Renal cortex interstitium (tissue), 11 donors: ENCODE results near the gene GRIP2. TPM values are rescaled to one million over a fixed set of nuclear protein-coding genes. Genes with fewer than 3 reads are reported as not detected.
"Not testable (repeated sequence)": the region's sequence is repeated elsewhere in the genome, so short reads cannot be mapped to it uniquely, and the experiment has no call there.

ENCODE experiments used
- DNase-seq, 11 donors: peaks; one replicate each; pipeline ENCODE4 v3.0.0-alpha.2; 2013; ENCODE audit warnings: low read depth in 9 of 11, low spot score in 4 of 11; ENCODE audit errors: extremely low read depth in 1 of 11
- polyA plus RNA-seq, 3 donors: library from polyadenylated mRNA; unstranded; fragments of 120-200 nt; gene quantifications; one replicate each; pipeline ENCODE4 v1.2.1, GENCODE V29; 2013; ENCODE audit not compliant: insufficient read length in 3 of 3

GRIP2 gene
- polyA plus RNA-seq, 3 donors = 1.2 to 2.2 (median 1.2) TPM

- DNase-seq = no peak
Observed at GRCh38 chr3:14525685-14526631, 14.2 kb downstream of the GRIP2 start.

- DNase-seq = no peak
Observed at GRCh38 chr3:14524920-14525660, 15.1 kb downstream of the GRIP2 start.

GRCh38 chr3:14524311-14524711, 15.8 kb downstream of the GRIP2 start:
- no peak for DNase-seq

- no peak for DNase-seq
Observed at GRCh38 chr3:14523792-14524191, 16.4 kb downstream of the GRIP2 start.

- no peak for DNase-seq
Observed at GRCh38 chr3:14522768-14523167, 17.4 kb downstream of the GRIP2 start.

GRCh38 chr3:14522129-14522691, 17.9 kb downstream of the GRIP2 start:
- DNase-seq = no peak

GRCh38 chr3:14521611-14522010, 18.5 kb downstream of the GRIP2 start:
- no peak for DNase-seq

GRCh38 chr3:14520967-14521366, 19.2 kb downstream of the GRIP2 start:
- no peak for DNase-seq

- DNase-seq = no peak
Observed at GRCh38 chr3:14520149-14520548, 20.0 kb downstream of the GRIP2 start.

GRCh38 chr3:14519406-14519805, 20.7 kb downstream of the GRIP2 start:
- DNase-seq = no peak

- DNase-seq = no peak
Observed at GRCh38 chr3:14518893-14519292, 21.2 kb downstream of the GRIP2 start.

- no peak for DNase-seq
Observed at GRCh38 chr3:14518432-14518802, 21.7 kb downstream of the GRIP2 start.

- no peak for DNase-seq
Observed at GRCh38 chr3:14517601-14518431, 22.3 kb downstream of the GRIP2 start.

- DNase-seq = no peak
Observed at GRCh38 chr3:14516738-14517345, 23.3 kb downstream of the GRIP2 start.

GRCh38 chr3:14515526-14515925, 24.6 kb downstream of the GRIP2 start:
- DNase-seq = not testable (repeated sequence)

GRCh38 chr3:14514323-14514720, 25.8 kb downstream of the GRIP2 start:
- DNase-seq = no peak

- DNase-seq = no peak
Observed at GRCh38 chr3:14513566-14514322, 26.4 kb downstream of the GRIP2 start.

GRCh38 chr3:14512942-14513327, 27.2 kb downstream of the GRIP2 start:
- DNase-seq = no peak
